ENCODE measurements around the gene NTN5. TPM values are rescaled to one million over a fixed set of nuclear protein-coding genes. Genes with fewer than 3 reads are reported as not detected.
"Not testable (repeated sequence)": the region's sequence is repeated elsewhere in the genome, so short reads cannot be mapped to it uniquely, and the experiment has no call there.

NTN5 gene
- total RNA-seq, 1 donor from 2014 or later, result 0.75 TPM

DNA sequence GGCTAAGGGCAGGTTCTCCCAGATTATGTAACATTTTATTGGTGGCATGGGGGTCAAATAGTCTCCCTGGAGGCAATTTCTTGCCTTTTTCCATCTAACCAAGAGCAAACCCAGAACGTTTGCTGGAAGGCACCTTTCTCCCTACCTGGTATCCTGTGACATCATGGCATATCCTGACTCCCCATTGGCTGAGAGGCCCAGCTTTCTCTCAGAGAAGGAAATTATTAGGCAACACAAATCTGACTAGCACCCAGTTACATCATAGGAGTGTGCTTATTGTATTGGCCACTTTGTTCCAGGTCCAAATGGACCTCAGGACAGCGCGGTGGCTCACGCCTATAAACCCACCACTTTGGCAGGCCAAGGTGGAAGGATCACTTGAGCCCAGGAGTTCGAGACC is 13.0 kb downstream of the NTN5 start:
- Mint-ChIP-seq H3K4me3 (no peak overlapping the region), H3K9me3 (peaks cover 4% of the 10 kb centered on the region), H3K27ac (ENCODE audit: unreplicated experiment) (no peak overlapping the region), H3K4me1 (peaks cover 4% of the 10 kb centered on the region), H3K36me3 (ENCODE audit: low read depth) (no peaks in the 10 kb centered on the region), H3K27me3 (ENCODE audit: low read depth) (no peaks in the 10 kb centered on the region)
- TF ChIP-seq, protein P1, sequence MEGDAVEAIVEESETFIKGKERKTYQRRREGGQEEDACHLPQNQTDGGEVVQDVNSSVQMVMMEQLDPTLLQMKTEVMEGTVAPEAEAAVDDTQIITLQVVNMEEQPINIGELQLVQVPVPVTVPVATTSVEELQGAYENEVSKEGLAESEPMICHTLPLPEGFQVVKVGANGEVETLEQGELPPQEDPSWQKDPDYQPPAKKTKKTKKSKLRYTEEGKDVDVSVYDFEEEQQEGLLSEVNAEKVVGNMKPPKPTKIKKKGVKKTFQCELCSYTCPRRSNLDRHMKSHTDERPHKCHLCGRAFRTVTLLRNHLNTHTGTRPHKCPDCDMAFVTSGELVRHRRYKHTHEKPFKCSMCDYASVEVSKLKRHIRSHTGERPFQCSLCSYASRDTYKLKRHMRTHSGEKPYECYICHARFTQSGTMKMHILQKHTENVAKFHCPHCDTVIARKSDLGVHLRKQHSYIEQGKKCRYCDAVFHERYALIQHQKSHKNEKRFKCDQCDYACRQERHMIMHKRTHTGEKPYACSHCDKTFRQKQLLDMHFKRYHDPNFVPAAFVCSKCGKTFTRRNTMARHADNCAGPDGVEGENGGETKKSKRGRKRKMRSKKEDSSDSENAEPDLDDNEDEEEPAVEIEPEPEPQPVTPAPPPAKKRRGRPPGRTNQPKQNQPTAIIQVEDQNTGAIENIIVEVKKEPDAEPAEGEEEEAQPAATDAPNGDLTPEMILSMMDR (conservative IDR thresholded peaks at IDR 0.05), result no peak
- no peak for DNase-seq (ENCODE audit: low read depth, low spot score)

DNA sequence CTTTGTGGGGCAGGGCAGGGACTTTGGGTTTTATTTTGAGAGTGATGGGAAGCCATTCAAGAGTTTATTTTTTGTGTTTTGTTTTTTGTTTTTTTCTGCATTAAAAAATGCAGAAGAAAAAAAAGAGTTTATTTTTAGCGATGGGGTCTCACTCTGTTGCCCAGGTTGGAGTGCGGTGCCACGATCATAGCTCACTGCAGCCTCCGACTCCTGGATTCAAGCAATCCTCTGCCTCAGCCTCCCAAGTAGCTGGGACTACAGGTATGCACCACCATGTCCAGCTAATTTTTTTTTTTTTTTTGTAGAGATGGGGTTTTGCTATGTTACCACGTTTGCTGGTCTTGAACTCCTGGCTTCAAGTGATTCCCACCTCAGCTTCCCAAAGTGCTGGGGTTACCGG is 14.3 kb downstream of the NTN5 start:
- H3K4me1 Mint-ChIP-seq, result peaks cover 4% of the 10 kb centered on the region
- H3K27ac Mint-ChIP-seq (ENCODE audit: unreplicated experiment), result no peak overlapping the region
- H3K4me3 Mint-ChIP-seq, result no peak overlapping the region
- DNase-seq (ENCODE audit: low read depth, low spot score), result no peak
- no peaks in the 10 kb centered on the region for H3K36me3 Mint-ChIP-seq (ENCODE audit: low read depth)
- H3K9me3 Mint-ChIP-seq, result peaks cover 4% of the 10 kb centered on the region
- TF ChIP-seq, protein P1 (conservative IDR thresholded peaks at IDR 0.05), result no peak
- H3K27me3 Mint-ChIP-seq (ENCODE audit: low read depth), result no peaks in the 10 kb centered on the region

DNA sequence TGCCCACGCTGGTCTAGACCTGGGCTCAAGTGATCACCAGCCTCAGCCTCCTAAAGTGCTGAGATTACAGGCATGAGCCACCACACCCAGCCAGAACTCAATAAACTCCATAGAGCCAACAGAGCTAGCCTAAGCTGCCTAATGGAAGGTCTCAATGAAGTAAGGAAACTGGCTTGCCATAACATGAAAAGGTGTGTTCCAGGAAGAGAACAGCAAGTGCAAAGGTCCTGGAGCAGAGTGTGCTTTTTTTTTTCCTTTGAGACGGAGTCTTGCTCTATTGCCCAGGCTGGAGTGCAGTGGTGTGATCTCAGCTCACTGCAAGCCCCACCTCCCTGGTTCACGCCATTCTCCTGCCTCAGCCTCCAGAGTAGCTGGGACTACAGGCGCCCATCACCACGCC is 15.0 kb downstream of the NTN5 start:
- not testable (repeated sequence) for H3K27me3 Mint-ChIP-seq (ENCODE audit: low read depth); H3K9me3 Mint-ChIP-seq

DNA sequence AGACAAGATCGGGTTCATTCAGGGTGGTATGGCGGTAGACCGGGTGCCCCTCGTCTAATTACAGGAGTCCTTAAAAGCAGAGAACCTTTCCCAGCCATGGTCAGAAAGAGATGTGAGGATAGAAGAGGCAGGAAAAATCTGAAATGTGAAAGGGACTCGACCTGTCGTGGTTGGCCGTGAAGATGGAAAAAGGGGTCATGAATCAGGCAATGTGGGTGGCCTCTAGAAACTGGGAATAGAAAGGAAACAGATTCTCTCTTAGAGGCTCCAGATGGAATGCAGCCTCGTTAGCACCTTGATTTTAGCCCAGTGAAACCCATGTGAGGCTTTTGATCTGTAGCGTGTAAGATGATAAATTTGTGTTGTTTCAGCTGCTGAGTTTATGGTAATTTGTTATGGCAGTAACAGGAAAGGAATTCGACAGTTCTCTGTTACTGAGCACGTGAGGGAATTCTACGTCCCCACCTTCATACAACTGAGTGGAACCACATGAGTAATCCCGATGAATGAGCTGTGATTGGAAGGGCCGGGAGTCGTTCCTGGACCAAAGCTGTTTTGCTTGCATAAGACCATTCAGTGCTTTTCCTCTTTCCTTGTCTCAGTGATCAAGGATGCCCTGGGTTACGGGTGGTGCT is 15.9 kb downstream of the NTN5 start:
- no peak overlapping the region for H3K4me3 Mint-ChIP-seq
- H3K36me3 Mint-ChIP-seq (ENCODE audit: low read depth), result no peaks in the 10 kb centered on the region
- H3K27ac Mint-ChIP-seq (ENCODE audit: unreplicated experiment), result no peak overlapping the region
- peaks cover 4% of the 10 kb centered on the region for H3K9me3 Mint-ChIP-seq
- no peak for DNase-seq (ENCODE audit: low read depth, low spot score)
- H3K27me3 Mint-ChIP-seq (ENCODE audit: low read depth), result no peaks in the 10 kb centered on the region
- TF ChIP-seq, protein P1 (conservative IDR thresholded peaks at IDR 0.05), result no peak
- H3K4me1 Mint-ChIP-seq, result peaks cover 4% of the 10 kb centered on the region

More for the DNA sequence above, 15.0 kb downstream of the NTN5 start:
- not testable (repeated sequence) for DNase-seq (ENCODE audit: low read depth, low spot score); H3K4me1 Mint-ChIP-seq; H3K36me3 Mint-ChIP-seq (ENCODE audit: low read depth); H3K27ac Mint-ChIP-seq (ENCODE audit: unreplicated experiment); H3K4me3 Mint-ChIP-seq

DNA sequence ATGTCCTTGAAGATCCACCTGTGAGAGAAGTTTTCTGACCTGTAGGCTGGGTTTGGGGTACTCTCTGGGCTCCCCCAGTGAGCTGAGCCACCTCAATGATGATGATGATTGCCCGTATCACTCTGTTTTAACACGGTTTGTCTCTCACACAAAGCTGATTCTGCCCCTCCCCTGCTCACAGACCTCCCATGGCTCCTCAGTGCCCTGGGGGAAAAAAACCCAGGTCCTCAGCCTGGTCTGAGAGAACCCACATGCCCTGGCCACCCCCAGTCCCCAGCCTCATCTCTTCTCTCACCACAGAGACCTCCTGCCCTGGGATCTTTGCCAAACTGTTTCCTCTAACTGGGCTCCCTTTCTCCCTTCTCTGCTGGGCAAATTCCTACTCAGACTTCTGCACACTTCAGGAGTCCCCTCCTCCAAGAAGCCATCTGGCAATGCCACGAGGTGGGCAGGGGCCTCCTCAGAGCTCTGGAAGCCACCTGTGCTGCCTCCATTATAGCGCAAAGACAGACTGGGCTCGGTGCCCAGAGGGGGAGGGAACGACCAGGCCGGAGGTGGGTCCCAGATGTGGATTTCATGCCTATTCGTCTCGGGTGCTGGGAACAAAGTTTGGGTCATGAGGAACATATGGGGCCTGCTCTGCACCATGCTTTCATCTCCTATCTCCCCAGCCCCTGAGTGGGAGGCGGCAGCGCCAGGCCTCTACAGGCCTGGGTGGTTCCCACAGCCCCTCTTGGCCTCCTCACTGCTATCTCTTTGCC is 18.3 kb downstream of the NTN5 start:
- TF ChIP-seq, protein P1 (conservative IDR thresholded peaks at IDR 0.05), result no peak
- Mint-ChIP-seq H3K4me3 (no peak overlapping the region), H3K36me3 (ENCODE audit: low read depth) (no peaks in the 10 kb centered on the region), H3K9me3 (no peaks in the 10 kb centered on the region), H3K4me1 (peaks cover 4% of the 10 kb centered on the region), H3K27me3 (ENCODE audit: low read depth) (no peaks in the 10 kb centered on the region), H3K27ac (ENCODE audit: unreplicated experiment) (no peak overlapping the region)
- DNase-seq (ENCODE audit: low read depth, low spot score), result no peak

DNA sequence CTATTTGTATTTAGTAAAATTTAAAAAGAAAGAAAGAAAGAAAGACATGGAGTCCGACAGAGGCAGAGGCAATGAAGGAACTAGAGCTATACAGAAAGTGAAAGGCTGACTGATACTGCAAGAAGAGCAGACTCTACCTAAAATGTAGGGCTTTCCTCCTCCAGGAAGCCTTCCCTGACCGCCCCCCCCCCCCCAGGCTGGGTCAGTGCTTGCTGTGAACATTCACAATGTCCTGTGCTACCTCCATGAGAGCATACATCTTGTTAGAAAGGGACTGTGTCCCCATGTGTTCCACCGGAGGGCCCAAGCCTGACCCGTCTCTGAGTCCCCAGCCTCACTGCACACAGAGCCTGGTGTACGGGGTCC is 21.2 kb downstream of the NTN5 start:
- H3K9me3 Mint-ChIP-seq, result no peaks in the 10 kb centered on the region
- peaks cover 8% of the 10 kb centered on the region for H3K4me1 Mint-ChIP-seq
- H3K27ac Mint-ChIP-seq (ENCODE audit: unreplicated experiment), result no peak overlapping the region
- no peak overlapping the region for H3K4me3 Mint-ChIP-seq
- no peak for DNase-seq (ENCODE audit: low read depth, low spot score)
- no peaks in the 10 kb centered on the region for H3K27me3 Mint-ChIP-seq (ENCODE audit: low read depth)
- TF ChIP-seq, protein P1 (conservative IDR thresholded peaks at IDR 0.05), result no peak
- H3K36me3 Mint-ChIP-seq (ENCODE audit: low read depth), result no peaks in the 10 kb centered on the region

Measured in neural crest cell (in vitro differentiated cells).